ENCODE data around the gene TRMT44.

Gene TRMT44

GRCh38 chr4:8440492-8441311 is at the start of gene TRMT44, which contains the start of gene ACOX3:
Gene TRMT44 (plus strand): TSS chr4:8440777. CDS start chr4:8440823, 46 bp downstream.
Gene ACOX3 (minus strand): TSS chr4:8440723. CDS start chr4:8416521, 24,202 bp downstream.
- TF ChIP-seq USF1 (IDR thresholded peaks at IDR 0.05), result no peak
- no peak for TF ChIP-seq RAD21 (IDR thresholded peaks at IDR 0.05; ENCODE audit: low read depth)
- no peak for TF ChIP-seq FOXM1 (IDR thresholded peaks at IDR 0.05; ENCODE audit: borderline replicate concordance, low read depth)
- no peak for TF ChIP-seq REST (IDR thresholded peaks at IDR 0.05; ENCODE audit: low read depth)
- TF ChIP-seq YY1 (IDR thresholded peaks at IDR 0.05; ENCODE audit: low read depth), result peak; percentile 93
- TF ChIP-seq CREB1 (IDR thresholded peaks at IDR 0.05; ENCODE audit: low read depth), result peak; percentile 100
- no peak for TF ChIP-seq NFIC (IDR thresholded peaks at IDR 0.05)
- TF ChIP-seq EP300 (IDR thresholded peaks at IDR 0.05; ENCODE audit: borderline replicate concordance), result 0 out of 2 replicates have a peak, but pooled peaks have one; percentile 20
- TF ChIP-seq TAF1 (IDR thresholded peaks at IDR 0.05; ENCODE audit: low read depth), result peak; percentile 86
- TF ChIP-seq EGR1 (IDR thresholded peaks at IDR 0.05), result peak; percentile 39; the same call in 1 of the 2 replicates
- TF ChIP-seq TEAD4 (IDR thresholded peaks at IDR 0.05), result peak; percentile 18; the same call in 1 of the 2 replicates
- TF ChIP-seq MAX (IDR thresholded peaks at IDR 0.05), result peak; percentile 82
- TF ChIP-seq CEBPB (IDR thresholded peaks at IDR 0.05), result no peak
- no peak for TF ChIP-seq ZBTB7A (IDR thresholded peaks at IDR 0.05; ENCODE audit: low read depth)
- 0 out of 2 replicates have a peak, but pooled peaks have one; percentile 60 for TF ChIP-seq TCF12 (IDR thresholded peaks at IDR 0.05; ENCODE audit: low read depth)

GRCh38 chr4:8391071-8391470 is 49.5 kb upstream of the TRMT44 start:
- TF ChIP-seq CREB1 (IDR thresholded peaks at IDR 0.05; ENCODE audit: low read depth) (no peak), TCF12 (IDR thresholded peaks at IDR 0.05; ENCODE audit: low read depth) (no peak), ZBTB7A (IDR thresholded peaks at IDR 0.05; ENCODE audit: low read depth) (no peak), MAX (IDR thresholded peaks at IDR 0.05) (no peak), RAD21 (IDR thresholded peaks at IDR 0.05; ENCODE audit: low read depth) (no peak), CEBPB (IDR thresholded peaks at IDR 0.05) (no peak), EGR1 (IDR thresholded peaks at IDR 0.05) (no peak), REST (IDR thresholded peaks at IDR 0.05; ENCODE audit: low read depth) (no peak), TAF1 (IDR thresholded peaks at IDR 0.05; ENCODE audit: low read depth) (no peak), TEAD4 (IDR thresholded peaks at IDR 0.05) (no peak), EP300 (IDR thresholded peaks at IDR 0.05; ENCODE audit: borderline replicate concordance) (no peak), YY1 (IDR thresholded peaks at IDR 0.05; ENCODE audit: low read depth) (no peak), NFIC (IDR thresholded peaks at IDR 0.05) (no peak), FOXM1 (IDR thresholded peaks at IDR 0.05; ENCODE audit: borderline replicate concordance, low read depth) (no peak), USF1 (IDR thresholded peaks at IDR 0.05) (no peak)

GRCh38 chr4:8391972-8392371 is 48.6 kb upstream of the TRMT44 start:
- no peak for TF ChIP-seq MAX (IDR thresholded peaks at IDR 0.05)
- TF ChIP-seq FOXM1 (IDR thresholded peaks at IDR 0.05; ENCODE audit: borderline replicate concordance, low read depth), result no peak
- TF ChIP-seq CREB1 (IDR thresholded peaks at IDR 0.05; ENCODE audit: low read depth), result no peak

- no peak for TF ChIP-seq EGR1 (IDR thresholded peaks at IDR 0.05)
- TF ChIP-seq TCF12 (IDR thresholded peaks at IDR 0.05; ENCODE audit: low read depth), result no peak
- TF ChIP-seq TEAD4 (IDR thresholded peaks at IDR 0.05), result no peak
- TF ChIP-seq YY1 (IDR thresholded peaks at IDR 0.05; ENCODE audit: low read depth), result no peak
- no peak for TF ChIP-seq TAF1 (IDR thresholded peaks at IDR 0.05; ENCODE audit: low read depth)
- no peak for TF ChIP-seq EP300 (IDR thresholded peaks at IDR 0.05; ENCODE audit: borderline replicate concordance)
- TF ChIP-seq RAD21 (IDR thresholded peaks at IDR 0.05; ENCODE audit: low read depth), result no peak
- TF ChIP-seq CEBPB (IDR thresholded peaks at IDR 0.05), result no peak
- TF ChIP-seq ZBTB7A (IDR thresholded peaks at IDR 0.05; ENCODE audit: low read depth), result no peak
- no peak for TF ChIP-seq MAX (IDR thresholded peaks at IDR 0.05)
- no peak for TF ChIP-seq CREB1 (IDR thresholded peaks at IDR 0.05; ENCODE audit: low read depth)
- no peak for TF ChIP-seq USF1 (IDR thresholded peaks at IDR 0.05)
- no peak for TF ChIP-seq NFIC (IDR thresholded peaks at IDR 0.05)
- TF ChIP-seq REST (IDR thresholded peaks at IDR 0.05; ENCODE audit: low read depth), result no peak
- no peak for TF ChIP-seq FOXM1 (IDR thresholded peaks at IDR 0.05; ENCODE audit: borderline replicate concordance, low read depth)
These were observed 47.9 kb upstream of the TRMT44 start for GRCh38 chr4:8392591-8393190.
